Muscle of leg (tissue), 11 donors: Measurements from ENCODE around the gene EEF1AKMT1. TPM values are rescaled to one million over a fixed set of nuclear protein-coding genes. Genes with fewer than 3 reads are reported as not detected.

ENCODE experiments used
- DNase-seq: peaks from one replicate; pipeline ENCODE4 v3.0.0; 2013
- H3K27ac ChIP-seq: one replicate; pipeline ENCODE4 v1.5.1; 2013; ENCODE audit warnings: mild to moderate bottlenecking, low read length, control low read depth
- H3K27me3 ChIP-seq: one replicate; pipeline ENCODE4 v1.6.1; 2013; ENCODE audit warnings: low read length; ENCODE audit not compliant: control insufficient read depth, insufficient read depth
- H3K36me3 ChIP-seq: one replicate; pipeline ENCODE4 v1.6.1; 2013; ENCODE audit warnings: low read length; ENCODE audit not compliant: control insufficient read depth, insufficient read depth
- H3K4me1 ChIP-seq: one replicate; pipeline ENCODE4 v1.6.1; 2013; ENCODE audit warnings: low read length; ENCODE audit not compliant: control insufficient read depth, insufficient read depth
- H3K4me3 ChIP-seq: one replicate; pipeline ENCODE4 v1.5.1; 2013; ENCODE audit warnings: low read length, control low read depth
- H3K9me3 ChIP-seq: replicated peaks from 2 replicates; pipeline ENCODE4 v1.6.1; 2013; ENCODE audit warnings: low read depth, low read length; ENCODE audit not compliant: control insufficient read depth
- WGBS: methylation state at CpG from one replicate; pipeline ENCODE4 v1.1.5; 2013; ENCODE audit warnings: missing lambda C conversion rate; ENCODE audit not compliant: insufficient coverage; 5-methylcytosine and 5-hydroxymethylcytosine counted together
- polyA plus RNA-seq, 8 donors: library from polyadenylated mRNA; unstranded; fragments of 120-200 nt; gene quantifications; one replicate each; pipeline versions ENCODE4 v1.2.1 to v1.2.3, GENCODE V29; 2013; ENCODE audit warnings: inconsistent platforms in 1 of 8, low replicate concordance in 1 of 8; ENCODE audit not compliant: insufficient read length in 8 of 8, insufficient read depth in 1 of 8
- total RNA-seq: library from RNA; stranded (reverse); fragments of 120-200 nt; gene quantifications from one replicate; pipeline ENCODE4 v1.2.4, GENCODE V29; 2013

The EEF1AKMT1 gene
- total and polyA plus RNA-seq, 9 donors = 9.3 to 16.0 (median 11.3) TPM

- peaks cover 15% of the 10 kb centered on the region for H3K4me1 ChIP-seq
- peak; percentile 56 for DNase-seq
- H3K4me3 ChIP-seq = peak within 1 kb of the TSS; percentile 61
- under 1% methylated on average over 93 of the region's 94 CpGs for WGBS
- H3K27me3 ChIP-seq = peaks cover 2% of the 10 kb centered on the region
- no peaks in the 10 kb centered on the region for H3K36me3 ChIP-seq
- H3K27ac ChIP-seq = peak within 1 kb of the TSS; percentile 57
- H3K9me3 ChIP-seq = no peaks in the 10 kb centered on the region
Observed at GRCh38 chr13:20702915-20703779, 70.6 kb downstream of the EEF1AKMT1 start, which contains the start of gene IL17D. TSS of gene IL17D (plus strand) at chr13:20703699. CDS start at chr13:20704002, 303 bp downstream.

- H3K9me3 ChIP-seq = no peaks in the 10 kb centered on the region
- 20% methylated on average over 4 of the region's 9 CpGs for WGBS
- peaks cover 2% of the 10 kb centered on the region for H3K27me3 ChIP-seq
- peak overlapping the region; percentile 61 for H3K4me3 ChIP-seq
- H3K4me1 ChIP-seq = peaks cover 15% of the 10 kb centered on the region
- peak overlapping the region; percentile 57 for H3K27ac ChIP-seq
- H3K36me3 ChIP-seq = no peaks in the 10 kb centered on the region
- peak; percentile 54 for DNase-seq
Observed at GRCh38 chr13:20702530-20702914, 71.2 kb downstream of the EEF1AKMT1 start.

- no CpG with 5 or more reads among the region's 3 CpGs for WGBS
- peaks cover 15% of the 10 kb centered on the region for H3K4me1 ChIP-seq
- no peak overlapping the region for H3K27ac ChIP-seq
- no peaks in the 10 kb centered on the region for H3K36me3 ChIP-seq
- no peaks in the 10 kb centered on the region for H3K9me3 ChIP-seq
- H3K4me3 ChIP-seq = no peak overlapping the region
- peaks cover 2% of the 10 kb centered on the region for H3K27me3 ChIP-seq
- no peak for DNase-seq
Observed at GRCh38 chr13:20701461-20701860, 72.3 kb downstream of the EEF1AKMT1 start.

DNA sequence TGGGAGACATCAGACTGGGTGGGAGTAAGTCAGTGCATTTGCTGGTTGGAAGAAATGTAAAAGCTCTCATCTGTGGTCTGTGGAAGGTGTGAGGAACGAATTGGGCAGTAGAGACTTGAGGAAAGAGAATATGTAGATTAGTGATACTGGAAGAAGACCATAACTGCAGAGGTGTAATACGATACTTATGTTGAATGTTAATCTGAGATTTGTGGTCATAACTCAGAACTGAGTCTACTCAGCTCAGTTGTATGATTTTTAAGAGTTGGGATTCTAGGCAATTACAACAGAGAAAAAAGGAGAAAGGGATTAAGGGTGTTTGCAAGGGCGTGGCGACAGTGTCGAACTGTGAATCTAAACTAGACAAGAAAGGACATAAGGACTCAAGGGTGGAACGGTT is 73.5 kb downstream of the EEF1AKMT1 start:
- no peak overlapping the region for H3K4me3 ChIP-seq
- no peaks in the 10 kb centered on the region for H3K36me3 ChIP-seq
- H3K27me3 ChIP-seq = peaks cover 2% of the 10 kb centered on the region
- 89% methylated on average over 6 of the region's 6 CpGs for WGBS
- peaks cover 15% of the 10 kb centered on the region for H3K4me1 ChIP-seq
- no peak overlapping the region for H3K27ac ChIP-seq
- DNase-seq = no peak
- H3K9me3 ChIP-seq = no peaks in the 10 kb centered on the region

GRCh38 chr13:20699715-20700114 is 74.0 kb downstream of the EEF1AKMT1 start:
- Histone ChIP-seq H3K27me3 (peaks cover 2% of the 10 kb centered on the region), H3K4me1 (peaks cover 13% of the 10 kb centered on the region), H3K9me3 (no peaks in the 10 kb centered on the region), H3K4me3 (no peak overlapping the region), H3K27ac (no peak overlapping the region), H3K36me3 (no peaks in the 10 kb centered on the region)
- no peak for DNase-seq
- WGBS = 93% methylated on average over 2 of the region's 9 CpGs

DNA sequence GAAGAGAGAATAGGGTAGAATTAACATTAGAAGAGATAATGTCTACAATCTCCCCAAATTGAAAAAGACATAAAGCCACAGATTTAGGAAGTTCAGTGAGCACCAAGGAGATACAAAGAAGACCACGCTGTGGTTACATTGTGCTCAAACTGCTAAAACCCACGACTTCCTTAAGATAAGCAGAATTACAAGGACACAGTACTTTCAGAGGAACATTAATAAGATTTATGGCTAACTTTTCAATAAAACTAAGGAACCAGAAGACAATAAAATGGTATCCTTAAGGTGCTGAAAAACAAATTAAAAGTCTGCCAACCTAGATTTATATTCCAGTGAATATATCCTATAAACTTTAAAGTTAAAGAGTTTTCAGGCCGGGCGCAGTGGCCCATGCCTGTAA is 77.7 kb downstream of the EEF1AKMT1 start:
- DNase-seq = no peak
- H3K9me3 ChIP-seq = no peaks in the 10 kb centered on the region
- H3K27me3 ChIP-seq = peaks cover under 1% of the 10 kb centered on the region
- H3K36me3 ChIP-seq = peaks cover 2% of the 10 kb centered on the region
- no peak overlapping the region for H3K4me3 ChIP-seq
- H3K4me1 ChIP-seq = peaks cover under 1% of the 10 kb centered on the region
- H3K27ac ChIP-seq = no peak overlapping the region
- no CpG with 5 or more reads among the region's 4 CpGs for WGBS

- Histone ChIP-seq H3K36me3 (peaks cover 2% of the 10 kb centered on the region), H3K27me3 (no peaks in the 10 kb centered on the region), H3K4me3 (no peak overlapping the region), H3K27ac (no peak overlapping the region), H3K4me1 (no peaks in the 10 kb centered on the region), H3K9me3 (no peaks in the 10 kb centered on the region)
- no CpG with 5 or more reads among the region's 4 CpGs for WGBS
- DNase-seq = no peak
Observed at GRCh38 chr13:20691616-20692015, 82.1 kb downstream of the EEF1AKMT1 start.

DNA sequence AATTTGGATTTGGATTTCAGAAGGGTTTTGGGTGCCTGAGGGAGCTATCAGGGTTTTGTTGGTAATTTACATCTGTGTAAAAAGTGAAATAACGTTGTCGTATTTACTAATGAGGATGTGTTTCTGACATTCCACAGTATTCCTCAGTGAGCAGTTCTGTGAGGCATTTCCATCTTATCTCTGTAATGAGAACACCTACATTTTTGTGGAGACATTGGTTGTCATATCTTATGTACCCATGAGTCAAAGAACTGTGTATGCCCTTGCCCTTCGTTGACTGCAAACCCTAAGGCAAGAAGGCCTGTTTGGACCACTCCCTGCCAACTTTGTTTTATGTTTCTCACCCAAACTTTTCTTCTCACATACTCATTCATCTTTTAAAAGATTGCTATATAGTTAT is 84.5 kb downstream of the EEF1AKMT1 start:
- no peaks in the 10 kb centered on the region for H3K27me3 ChIP-seq
- no peaks in the 10 kb centered on the region for H3K4me1 ChIP-seq
- 100% methylated on average over 2 of the region's 3 CpGs for WGBS
- no peak for DNase-seq
- no peak overlapping the region for H3K27ac ChIP-seq
- no peak overlapping the region for H3K4me3 ChIP-seq
- no peaks in the 10 kb centered on the region for H3K9me3 ChIP-seq
- peaks cover 2% of the 10 kb centered on the region for H3K36me3 ChIP-seq

GRCh38 chr13:20686863-20687579 is 86.7 kb downstream of the EEF1AKMT1 start:
- no peak overlapping the region for H3K4me3 ChIP-seq
- no peak for DNase-seq
- 43% methylated on average over 2 of the region's 4 CpGs for WGBS

DNA sequence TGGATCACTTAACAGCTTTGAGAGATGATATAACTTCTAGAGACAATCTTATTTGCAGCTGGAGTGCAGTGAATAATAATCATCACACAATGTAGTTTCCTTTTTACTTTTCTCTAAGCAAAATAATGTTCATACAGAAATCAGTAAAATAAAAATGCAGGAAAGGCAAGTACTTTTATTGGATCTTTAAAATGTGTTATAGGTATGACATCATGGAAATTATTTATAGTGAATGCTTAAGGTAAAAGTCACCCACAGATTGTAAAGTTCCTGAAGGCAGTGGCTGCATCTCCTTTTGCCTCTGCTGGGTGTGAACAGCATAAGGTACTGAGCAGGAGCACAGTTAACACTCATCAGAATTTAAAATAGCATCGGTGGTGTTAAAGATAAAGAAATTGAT is 87.6 kb downstream of the EEF1AKMT1 start:
- Histone ChIP-seq H3K4me1 (no peaks in the 10 kb centered on the region), H3K36me3 (no peaks in the 10 kb centered on the region), H3K9me3 (no peaks in the 10 kb centered on the region), H3K27me3 (no peaks in the 10 kb centered on the region), H3K4me3 (no peak overlapping the region), H3K27ac (no peak overlapping the region)
- DNase-seq = no peak
- WGBS = no CpG with 5 or more reads among the region's 1 CpG

More at GRCh38 chr13:20686863-20687579, 86.7 kb downstream of the EEF1AKMT1 start:
- H3K27me3 ChIP-seq = no peaks in the 10 kb centered on the region
- peaks cover 2% of the 10 kb centered on the region for H3K36me3 ChIP-seq
- no peaks in the 10 kb centered on the region for H3K4me1 ChIP-seq
- no peak overlapping the region for H3K27ac ChIP-seq
- no peaks in the 10 kb centered on the region for H3K9me3 ChIP-seq
